HepG2 (cell line): ENCODE data around the gene ZCCHC24. TPM values are rescaled to one million over a fixed set of nuclear protein-coding genes. Genes with fewer than 3 reads are reported as not detected.

Source experiments
- ATAC-seq: fragments of 200-7000 bp; cut with Tn5 transposase; 3 replicates; pipeline ENCODE4 v1.9.1; 2020; ENCODE audit warnings: mild to moderate bottlenecking, moderate library complexity
- BruUV-seq: library from RNA; stranded (reverse); fragments of 400-500 nt; replicated peaks from 2 replicates; lab custom pipeline; 2021; lab: Mats Ljungman, UMichigan
- CTCF ChIA-PET: fragments of 300-600 bp; formaldehyde crosslinking; extraction: SDS; loops from one replicate; lab custom pipeline; 2021; ENCODE audit warnings: low total read pairs, inconsistent platforms, low intra/inter-chr PET ratio; lab: Yijun Ruan, JAX
- POLR2A ChIA-PET: fragments of 350-600 bp; sonication (Branson Sonifier 250); formaldehyde crosslinking; loops from one replicate; lab custom pipeline; 2020; ENCODE audit warnings: antibody characterized with exemption, inconsistent platforms; lab: Yijun Ruan, JAX
- DNase-seq: peaks from one replicate; pipeline ENCODE4 v3.0.0-alpha.2; 2015; ENCODE audit warnings: low spot score
- FAIRE-seq: peaks from 3 replicates; lab custom pipeline; 2011; peaks lifted over from hg19 to GRCh38; lab: Jason Lieb, UNC
- H2AFZ ChIP-seq: one replicate; pipeline ENCODE4 v1.6.1; 2011; ENCODE audit warnings: low read length, inconsistent platforms
- H3K27ac ChIP-seq: fragments of 300-600 bp; 3 replicates; pipeline ENCODE4 v1.8.0; 2011; ENCODE audit warnings: mixed run types, mild to moderate bottlenecking, mixed read lengths, low read length, inconsistent platforms; ENCODE audit not compliant: insufficient read depth; ENCODE audit errors: extremely low read length
- H3K27me3 ChIP-seq, 2 experiments: fragments of 200-600 bp in 1 of 2; 2 replicates in 1 of 2; 3 replicates in 1 of 2; pipeline versions ENCODE4 v1.6.0 to v1.8.0; 2011; ENCODE audit warnings: low read length in 2 of 2, mild to moderate bottlenecking in 2 of 2, moderate library complexity in 2 of 2, inconsistent platforms in 1 of 2; ENCODE audit not compliant: insufficient read depth in 2 of 2, control insufficient read depth in 1 of 2
- H3K36me3 ChIP-seq, 2 experiments: fragments of 200-600 bp in 1 of 2; replicated peaks in 1 of 2; 2 replicates in 1 of 2; 3 replicates in 1 of 2; pipeline versions ENCODE4 v1.5.1 to v1.8.0; 2011; ENCODE audit warnings: low read length in 2 of 2, inconsistent platforms in 1 of 2; ENCODE audit not compliant: insufficient read depth in 2 of 2, control insufficient read depth in 1 of 2
- H3K4me1 ChIP-seq: 2 replicates; pipeline ENCODE4 v1.5.1; 2012; ENCODE audit warnings: low read length, inconsistent platforms; ENCODE audit not compliant: insufficient read depth
- H3K4me2 ChIP-seq: 2 replicates; pipeline ENCODE4 v1.6.0; 2011; ENCODE audit warnings: low read depth, low read length, inconsistent platforms
- H3K4me3 ChIP-seq, 3 experiments: fragments of 200-600 bp in 1 of 3; sonication (generic), shearing (Covaris generic) in 1 of 3; replicated peaks in 1 of 3; 2 replicates each; pipeline ENCODE4 v1.5.1; 2011 to 2016; ENCODE audit warnings: low read length in 3 of 3, inconsistent platforms in 2 of 3, low read depth in 2 of 3, mild to moderate bottlenecking in 2 of 3, control low read depth in 1 of 3, mixed read lengths in 1 of 3; ENCODE audit not compliant: insufficient read depth in 1 of 3
- H3K79me2 ChIP-seq: one replicate; pipeline ENCODE4 v1.6.1; 2011; ENCODE audit warnings: low read length, inconsistent platforms; ENCODE audit not compliant: insufficient read depth
- H3K9ac ChIP-seq: 2 replicates; pipeline ENCODE4 v1.6.0; 2011; ENCODE audit warnings: mild to moderate bottlenecking, low read depth, low read length, inconsistent platforms; ENCODE audit not compliant: insufficient read depth
- H3K9me3 ChIP-seq: 2 replicates; pipeline ENCODE4 v1.5.1; 2012; ENCODE audit warnings: mild to moderate bottlenecking, low read length
- H4K20me1 ChIP-seq: 2 replicates; pipeline ENCODE4 v1.6.0; 2011; ENCODE audit warnings: inconsistent platforms, mild to moderate bottlenecking, low read length, moderate library complexity; ENCODE audit not compliant: insufficient read depth
- CAMTA2 ChIP-seq: sonication (generic); formaldehyde crosslinking; IDR thresholded peaks from 2 replicates; pipeline ENCODE4 v1.4.0; 2020; ENCODE audit warnings: mild to moderate bottlenecking, missing genetic modification reagents, borderline replicate concordance
- CTCF ChIP-seq: sonication (generic); formaldehyde crosslinking; IDR thresholded peaks from 2 replicates; pipeline ENCODE4 v1.5.0; 2020; ENCODE audit warnings: mild to moderate bottlenecking, missing genetic modification reagents, moderate library complexity
- IRF1 ChIP-seq: sonication (generic); formaldehyde crosslinking; IDR thresholded peaks from 2 replicates; pipeline ENCODE4 v1.4.0; 2020; ENCODE audit warnings: low read depth, mild to moderate bottlenecking, missing genetic modification reagents
- KDM4B ChIP-seq: sonication (generic); formaldehyde crosslinking; IDR thresholded peaks from 2 replicates; pipeline ENCODE4 v1.4.0; 2020; ENCODE audit warnings: missing genetic modification reagents
- NR2F1 ChIP-seq, 2 experiments: fragments of 450-650 bp in 1 of 2; formaldehyde crosslinking in 1 of 2; IDR thresholded peaks; 2 replicates each; pipeline versions ENCODE4 v1.5.0 to v1.6.1; 2016 to 2020; ENCODE audit warnings: mild to moderate bottlenecking in 1 of 2, missing compliant biosample characterization in 1 of 2, missing genetic modification reagents in 1 of 2, moderate library complexity in 1 of 2
- PHF20 ChIP-seq: sonication (generic); formaldehyde crosslinking; IDR thresholded peaks from 2 replicates; pipeline ENCODE4 v1.5.0; 2020; ENCODE audit warnings: mild to moderate bottlenecking, missing genetic modification reagents
- PTBP1 ChIP-seq: fragments of 200-400 bp; formaldehyde crosslinking; IDR thresholded peaks from 2 replicates; pipeline ENCODE4 v1.6.1; 2018; ENCODE audit warnings: low read length, low read depth; ENCODE audit not compliant: poor library complexity, severe bottlenecking
- RAD21 ChIP-seq: fragments of 450-650 bp; formaldehyde crosslinking; IDR thresholded peaks from 2 replicates; pipeline ENCODE4 v1.5.0; 2020; ENCODE audit warnings: mild to moderate bottlenecking
- WIZ ChIP-seq: sonication (generic); formaldehyde crosslinking; IDR thresholded peaks from 2 replicates; pipeline ENCODE4 v1.5.1; 2020; ENCODE audit warnings: mild to moderate bottlenecking, missing genetic modification reagents
- ZBTB26 ChIP-seq: IDR thresholded peaks from 2 replicates; pipeline ENCODE4 v1.6.1; 2016; ENCODE audit warnings: missing compliant biosample characterization, missing genetic modification reagents, borderline replicate concordance
- ZBTB38 ChIP-seq: sonication (generic); formaldehyde crosslinking; IDR thresholded peaks from 2 replicates; pipeline ENCODE4 v1.5.1; 2020; ENCODE audit warnings: mild to moderate bottlenecking, missing genetic modification reagents
- ZBTB43 ChIP-seq: sonication (generic); formaldehyde crosslinking; conservative IDR thresholded peaks from 2 replicates; pipeline ENCODE4 v1.4.0; 2020; ENCODE audit warnings: missing genetic modification reagents
- ZMAT3 ChIP-seq: sonication (generic); formaldehyde crosslinking; conservative IDR thresholded peaks from 2 replicates; pipeline ENCODE4 v1.7.0; 2021; ENCODE audit warnings: missing genetic modification reagents
- WGBS: methylation state at CpG from one replicate; pipeline ENCODE4 v1.1.6; 2017; ENCODE audit warnings: low lambda C conversion rate; 5-methylcytosine and 5-hydroxymethylcytosine counted together
- in situ Hi-C: cut with HindIII; loops from 2 replicates; pipeline ENCODE4 v1.10.0; 2017; ENCODE audit warnings: low pct_unique_long_range_greater_than_20kb; ENCODE audit not compliant: extremely low pct_ligation_motif_present
- intact Hi-C: fragments of 100-400 bp; cut with micrococcal nuclease; formaldehyde crosslinking; loops from one replicate; pipeline ENCODE4 v1.10.0; 2022; ENCODE audit not compliant: unreplicated experiment
- polyA plus RNA-seq, 8 experiments: library from polyadenylated mRNA; depleted of rRNA in 3 of 8; stranded (reverse) in 7 of 8; unstranded in 1 of 8; fragments of >200 nt; fragmentation: Illumina TruSeq in 4 of 8; extraction: Trizol in 4 of 8; gene quantifications; 2 replicates each; pipeline versions ENCODE4 v1.2.1 to v1.2.3, GENCODE V29; 2011 to 2016; ENCODE audit warnings: low read depth in 4 of 8, missing spikeins in 1 of 8, mixed read lengths in 1 of 8; ENCODE audit not compliant: insufficient read depth in 1 of 8
- total RNA-seq, 5 experiments: library from RNA; depleted of rRNA; stranded (reverse); fragments of >200 nt; fragmentation: Illumina TruSeq; extraction: Trizol; gene quantifications; 2 replicates each; pipeline ENCODE4 v1.2.3, GENCODE V29; 2016; ENCODE audit warnings: low read depth in 1 of 5

ZCCHC24 gene
- total and polyA plus RNA-seq, 2 of the 13 experiments (the other 11 are each of a cell fraction or from before 2014, with no cell fraction given): 3.1 to 7.9 TPM

- in situ Hi-C loops (loop anchor here (5.0 kb wide), 1 partner anchor 112 kb away; no protein-coding TSS in a partner anchor), intact Hi-C loops (loop anchor here (1.0 kb wide), 1 partner anchor 89 kb away; no protein-coding TSS in a partner anchor)
- H3K9ac ChIP-seq: no peak overlapping the region
- no peak overlapping the region for H3K4me3 ChIP-seq
- H3K4me1 ChIP-seq: no peaks in the 10 kb centered on the region
- no peak overlapping the region for H3K27ac ChIP-seq
- H4K20me1 ChIP-seq: no peaks in the 10 kb centered on the region
- 5% methylated on average over 2 of the region's 3 CpGs for WGBS
- no TSS peak for BruUV-seq
- H3K9me3 ChIP-seq: no peaks in the 10 kb centered on the region
- ATAC-seq (no peak), FAIRE-seq (no peak), DNase-seq (no peak)
- no peak overlapping the region for H2AFZ ChIP-seq
- no peaks in the 10 kb centered on the region for H3K79me2 ChIP-seq
- H3K36me3 ChIP-seq: no peaks in the 10 kb centered on the region
- peaks cover 3 to 38% of the 10 kb centered on the region in 2 experiments; a peak in 3 of 5 replicates for H3K27me3 ChIP-seq
- POLR2A ChIA-PET: no interaction called here
- H3K4me2 ChIP-seq: no peak overlapping the region
- CTCF ChIA-PET: interaction anchor here (2.6 to 2.9 kb wide), 2 partner anchors 88 to 114 kb away, joined by 23 to 45 read pairs; no protein-coding TSS in a partner anchor
- TF ChIP-seq CTCF (CRISPR knock-in tag): no peak
- TF ChIP-seq WIZ: no peak
- TF ChIP-seq ZBTB26: no peak
- TF ChIP-seq KDM4B (CRISPR knock-in tag): no peak
- no peak for TF ChIP-seq RAD21 (CRISPR knock-in tag)
- TF ChIP-seq ZMAT3 (CRISPR knock-in tag): no peak
- TF ChIP-seq PTBP1: no peak
- no peak for TF ChIP-seq CAMTA2 (CRISPR knock-in tag)
- TF ChIP-seq NR2F1 (CRISPR knock-in tag; IDR thresholded peaks at IDR 0.05): no peak
- TF ChIP-seq IRF1 (CRISPR knock-in tag): no peak
- no peak for TF ChIP-seq ZBTB43 (CRISPR knock-in tag)
- no peak for TF ChIP-seq ZBTB38 (CRISPR knock-in tag)
- no peak for TF ChIP-seq PHF20
Measured at GRCh38 chr10:79488870-79489269, 43.4 kb upstream of the ZCCHC24 start.
